Measurements from ENCODE around the gene CLCN5.
A peak's percentile ranks its signal among the peaks of the same experiment; 100 is the strongest.

The CLCN5 gene

DNA sequence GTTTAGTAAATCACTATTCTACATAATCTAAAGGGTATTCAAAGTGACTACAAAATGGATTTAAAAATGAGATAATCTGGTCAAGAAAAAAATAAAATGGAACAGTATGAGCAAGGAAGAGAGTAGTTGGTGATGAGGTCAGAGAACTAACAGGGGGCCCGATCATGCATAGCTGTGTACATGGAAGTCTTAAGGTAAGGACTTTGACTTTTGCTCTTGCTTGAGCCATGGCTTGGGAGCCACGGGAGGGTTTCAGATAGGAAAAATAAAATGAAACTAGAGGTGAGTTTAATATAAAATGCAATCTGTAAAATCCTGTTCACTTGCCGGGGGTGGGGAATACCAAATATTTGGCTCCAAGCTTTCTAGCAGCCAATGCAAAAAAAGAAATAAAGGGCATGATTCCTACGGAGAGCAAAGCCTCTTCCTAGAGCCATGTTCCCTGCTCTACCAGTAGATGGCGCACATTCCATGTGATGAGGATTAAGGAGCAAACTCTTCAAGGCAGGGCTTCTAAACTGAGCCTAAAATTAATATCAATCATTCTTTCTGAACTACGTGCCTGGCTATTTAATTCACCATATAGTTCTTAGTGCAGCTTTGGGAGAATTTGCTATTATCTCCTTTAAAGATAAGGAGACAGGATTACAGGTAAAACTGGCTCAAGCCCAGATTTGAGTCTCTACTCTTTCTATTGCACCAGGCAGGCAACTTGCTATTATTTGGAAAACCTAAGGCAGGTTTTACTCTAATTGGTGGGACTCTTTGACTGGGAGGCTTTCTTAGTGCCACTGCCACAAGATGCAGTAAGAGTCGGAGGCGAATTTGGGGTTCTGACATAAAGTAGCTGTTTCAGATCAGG, 6.8 kb upstream of the CLCN5 start:
- ATAC-seq (ENCODE audit: insufficient read depth, low read depth): no peak
- H2AFZ ChIP-seq (ENCODE audit: low read depth, low read length): no peak overlapping the region

DNA sequence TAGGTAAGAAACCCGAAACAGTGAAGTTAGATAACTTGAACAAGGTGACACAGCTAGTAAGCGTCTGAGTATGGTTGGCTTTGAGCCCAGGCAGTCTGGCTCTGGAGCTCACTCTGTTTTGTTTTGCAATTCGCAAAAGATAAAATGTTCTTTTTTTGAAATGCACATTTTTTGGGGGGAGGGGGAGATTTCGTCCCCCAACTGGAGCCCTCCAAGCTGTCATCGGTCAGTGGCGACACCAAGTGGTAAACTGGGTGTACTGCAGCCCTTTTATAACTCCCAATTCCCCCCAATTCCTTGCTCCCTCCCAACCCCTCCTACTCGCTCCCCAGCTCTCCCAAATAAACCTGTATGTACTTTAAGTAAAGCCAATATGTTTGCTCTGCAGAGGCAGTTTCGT, 2.8 kb upstream of the CLCN5 start:
- H3K9ac ChIP-seq (ENCODE audit: low read depth, low read length): no peak overlapping the region
- DNase-seq: peak; percentile 8
- H3K9me3 ChIP-seq (ENCODE audit: insufficient read depth, low read length, severe bottlenecking): no peaks in the 10 kb centered on the region
- H4K20me1 ChIP-seq (ENCODE audit: insufficient read depth, low read length): no peaks in the 10 kb centered on the region
- H3K4me2 ChIP-seq (ENCODE audit: insufficient read depth, low read length): no peak overlapping the region
- H3K36me3 ChIP-seq (ENCODE audit: insufficient read depth, low read length): no peaks in the 10 kb centered on the region
- H3K4me3 ChIP-seq (ENCODE audit: low read depth in 1 of 2, low read length in 2 of 2): no peak overlapping the region
- H2AFZ ChIP-seq (ENCODE audit: low read depth, low read length): no peak overlapping the region
- no peaks in the 10 kb centered on the region for H3K79me2 ChIP-seq (ENCODE audit: insufficient read depth, low read length)
- no peak overlapping the region for H3K27ac ChIP-seq (ENCODE audit: low read length)
- no peak for TF ChIP-seq EZH2 (IDR thresholded peaks at IDR 0.05; ENCODE audit: borderline replicate concordance, low read depth, low read length, severe bottlenecking)
- TF ChIP-seq, protein P1, sequence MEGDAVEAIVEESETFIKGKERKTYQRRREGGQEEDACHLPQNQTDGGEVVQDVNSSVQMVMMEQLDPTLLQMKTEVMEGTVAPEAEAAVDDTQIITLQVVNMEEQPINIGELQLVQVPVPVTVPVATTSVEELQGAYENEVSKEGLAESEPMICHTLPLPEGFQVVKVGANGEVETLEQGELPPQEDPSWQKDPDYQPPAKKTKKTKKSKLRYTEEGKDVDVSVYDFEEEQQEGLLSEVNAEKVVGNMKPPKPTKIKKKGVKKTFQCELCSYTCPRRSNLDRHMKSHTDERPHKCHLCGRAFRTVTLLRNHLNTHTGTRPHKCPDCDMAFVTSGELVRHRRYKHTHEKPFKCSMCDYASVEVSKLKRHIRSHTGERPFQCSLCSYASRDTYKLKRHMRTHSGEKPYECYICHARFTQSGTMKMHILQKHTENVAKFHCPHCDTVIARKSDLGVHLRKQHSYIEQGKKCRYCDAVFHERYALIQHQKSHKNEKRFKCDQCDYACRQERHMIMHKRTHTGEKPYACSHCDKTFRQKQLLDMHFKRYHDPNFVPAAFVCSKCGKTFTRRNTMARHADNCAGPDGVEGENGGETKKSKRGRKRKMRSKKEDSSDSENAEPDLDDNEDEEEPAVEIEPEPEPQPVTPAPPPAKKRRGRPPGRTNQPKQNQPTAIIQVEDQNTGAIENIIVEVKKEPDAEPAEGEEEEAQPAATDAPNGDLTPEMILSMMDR (IDR thresholded peaks at IDR 0.05; ENCODE audit: borderline replicate concordance, extremely low read depth, low read length, poor library complexity, severe bottlenecking): peak; percentile 76
- ATAC-seq (ENCODE audit: insufficient read depth, low read depth): no peak
- no peaks in the 10 kb centered on the region for H3K4me1 ChIP-seq (ENCODE audit: insufficient read depth, low read length)
- no peaks in the 10 kb centered on the region for H3K27me3 ChIP-seq (ENCODE audit: insufficient read depth, low read length, poor library complexity)

More for the DNA sequence above, 6.8 kb upstream of the CLCN5 start:
- Histone ChIP-seq H3K36me3 (ENCODE audit: insufficient read depth, low read length) (no peaks in the 10 kb centered on the region), H3K4me3 (ENCODE audit: low read depth in 1 of 2, low read length in 2 of 2) (no peak overlapping the region), H3K9me3 (ENCODE audit: insufficient read depth, low read length, severe bottlenecking) (no peaks in the 10 kb centered on the region), H3K9ac (ENCODE audit: low read depth, low read length) (no peak overlapping the region), H3K79me2 (ENCODE audit: insufficient read depth, low read length) (no peaks in the 10 kb centered on the region), H3K27ac (ENCODE audit: low read length) (no peak overlapping the region), H3K27me3 (ENCODE audit: insufficient read depth, low read length, poor library complexity) (no peaks in the 10 kb centered on the region), H3K4me1 (ENCODE audit: insufficient read depth, low read length) (no peaks in the 10 kb centered on the region), H4K20me1 (ENCODE audit: insufficient read depth, low read length) (no peaks in the 10 kb centered on the region), H3K4me2 (ENCODE audit: insufficient read depth, low read length) (no peak overlapping the region)
- peak; percentile 30 for DNase-seq
- TF ChIP-seq EZH2 (IDR thresholded peaks at IDR 0.05; ENCODE audit: borderline replicate concordance, low read depth, low read length, severe bottlenecking): no peak
- TF ChIP-seq, protein P1 (IDR thresholded peaks at IDR 0.05; ENCODE audit: borderline replicate concordance, extremely low read depth, low read length, poor library complexity, severe bottlenecking): peak; percentile 81

DNA sequence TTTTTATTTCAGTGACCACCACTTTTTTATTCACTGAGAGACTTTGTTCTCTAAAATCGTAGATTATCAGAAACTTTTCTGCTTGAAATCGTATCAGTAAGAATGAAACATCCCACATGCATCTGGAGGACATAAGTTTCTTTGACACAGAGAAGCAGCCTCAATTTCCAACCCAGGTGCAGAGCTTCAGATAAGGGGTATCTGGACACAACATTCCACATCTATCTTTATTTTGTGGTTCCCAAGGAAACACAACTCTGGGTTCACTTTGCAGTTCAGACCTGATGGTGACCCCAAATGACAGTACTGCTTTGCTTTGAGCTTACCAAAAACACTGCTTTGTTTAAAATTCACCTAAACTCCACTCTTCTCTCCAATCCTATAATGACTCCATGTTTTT, 1.3 kb upstream of the CLCN5 start:
- no peaks in the 10 kb centered on the region for H3K9me3 ChIP-seq (ENCODE audit: insufficient read depth, low read length, severe bottlenecking)
- no peak overlapping the region for H2AFZ ChIP-seq (ENCODE audit: low read depth, low read length)
- no peak overlapping the region for H3K9ac ChIP-seq (ENCODE audit: low read depth, low read length)
- no peaks in the 10 kb centered on the region for H3K4me1 ChIP-seq (ENCODE audit: insufficient read depth, low read length)
- DNase-seq: no peak
- no peaks in the 10 kb centered on the region for H3K79me2 ChIP-seq (ENCODE audit: insufficient read depth, low read length)
- TF ChIP-seq, protein P1 (IDR thresholded peaks at IDR 0.05; ENCODE audit: borderline replicate concordance, extremely low read depth, low read length, poor library complexity, severe bottlenecking): no peak
- TF ChIP-seq EZH2 (IDR thresholded peaks at IDR 0.05; ENCODE audit: borderline replicate concordance, low read depth, low read length, severe bottlenecking): no peak
- no peak overlapping the region for H3K4me3 ChIP-seq (ENCODE audit: low read depth in 1 of 2, low read length in 2 of 2)
- no peaks in the 10 kb centered on the region for H3K36me3 ChIP-seq (ENCODE audit: insufficient read depth, low read length)
- no peak for ATAC-seq (ENCODE audit: insufficient read depth, low read depth)
- no peaks in the 10 kb centered on the region for H4K20me1 ChIP-seq (ENCODE audit: insufficient read depth, low read length)
- no peak overlapping the region for H3K4me2 ChIP-seq (ENCODE audit: insufficient read depth, low read length)
- no peak overlapping the region for H3K27ac ChIP-seq (ENCODE audit: low read length)
- H3K27me3 ChIP-seq (ENCODE audit: insufficient read depth, low read length, poor library complexity): no peaks in the 10 kb centered on the region

Data from DND-41 (cell line).